Measurements from ENCODE around the gene SLC18B1. TPM values are rescaled to one million over a fixed set of nuclear protein-coding genes. Genes with fewer than 3 reads are reported as not detected.

SLC18B1 gene
- total and polyA plus RNA-seq, 2 of the 8 experiments (the other 6 are each of a cell fraction or from before 2014, with no cell fraction given): 17.2 to 23.4 TPM

DNA sequence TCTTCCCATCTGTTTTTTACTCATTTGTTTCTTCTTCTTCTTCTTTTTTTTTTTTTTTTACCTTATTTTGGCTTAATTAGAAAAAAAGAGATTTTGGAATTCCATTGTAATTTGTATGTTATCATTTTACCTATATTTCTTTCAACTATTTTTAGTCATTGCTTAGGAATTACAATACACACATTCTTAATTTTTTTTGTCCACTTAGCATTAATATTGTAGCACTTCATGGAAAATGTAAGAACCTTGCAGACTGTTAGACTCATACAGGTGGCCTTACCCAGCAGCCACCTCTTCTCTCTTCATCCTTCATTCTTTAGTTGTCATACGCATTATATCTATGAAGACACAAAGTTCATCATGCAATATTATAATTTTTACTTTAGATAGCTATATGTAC lies 5.8 kb upstream of the SLC18B1 start:
- POLR2A ChIA-PET (ENCODE audit: partially characterized antibody): interaction anchor here (2.7 kb wide), 1 partner anchor 11 kb away, joined by 24 read pairs; the partner anchor contains the start of gene RPS12
- Histone ChIP-seq H3K4ac (replicated peaks; ENCODE audit: insufficient read length, low read depth, low read length) (no peak overlapping the region), H2BK5ac (ENCODE audit: low read depth, low read length) (no peak overlapping the region), H2AK5ac (ENCODE audit: low read depth, low read length) (no peak overlapping the region), H3K4me1 (replicated peaks in 1 of 4; ENCODE audit: control insufficient read depth in 3 of 4, insufficient read depth in 4 of 4, low read length in 3 of 4) (peaks cover 0 to under 1% (median 0%) of the 10 kb centered on the region in 4 experiments; a peak in 1 of 7 replicates), H3K4me2 (ENCODE audit: insufficient read depth in 1 of 2, low read depth in 2 of 2, low read length in 2 of 2) (no peak overlapping the region), H3K36me3 (ENCODE audit: control insufficient read depth in 2 of 4, insufficient read depth in 4 of 4, low read length in 3 of 4) (no peaks in the 10 kb centered on the region), H3K4me3 (ENCODE audit: extremely low read depth in 1 of 4, insufficient read depth in 2 of 4, low read depth in 3 of 4, low read length in 4 of 4) (no peak overlapping the region), H2BK120ac (replicated peaks; ENCODE audit: low read depth, low read length) (no peak overlapping the region), H4K8ac (ENCODE audit: extremely low read depth, insufficient read depth, low read length) (no peak overlapping the region), H3K9ac (replicated peaks in 1 of 4; ENCODE audit: extremely low read depth in 1 of 4, low read depth in 3 of 4, low read length in 3 of 4) (no peak overlapping the region), H3K79me2 (ENCODE audit: control insufficient read depth in 1 of 2, insufficient read depth in 2 of 2, low read length in 2 of 2) (no peaks in the 10 kb centered on the region), H3K27ac (ENCODE audit: low read depth, low read length) (no peak overlapping the region), H4K20me1 (replicated peaks in 1 of 2; ENCODE audit: control insufficient read depth in 1 of 2, insufficient read depth in 2 of 2, low read length in 2 of 2) (no peaks in the 10 kb centered on the region), H4K91ac (replicated peaks; ENCODE audit: insufficient read length, low read length) (no peak overlapping the region), H3K23me2 (ENCODE audit: low read depth, low read length) (no peaks in the 10 kb centered on the region), H2BK15ac (ENCODE audit: low read length) (no peak overlapping the region), H3K9me3 (ENCODE audit: insufficient read depth in 2 of 2, low read depth in 1 of 2, low read length in 1 of 2) (no peaks in the 10 kb centered on the region), H2BK20ac (ENCODE audit: low read length) (no peak overlapping the region), H2AFZ (ENCODE audit: low read length) (no peak overlapping the region), H3K18ac (ENCODE audit: extremely low read depth, low read length) (no peak overlapping the region), H2BK12ac (ENCODE audit: low read depth, low read length) (no peak overlapping the region), H3K79me1 (ENCODE audit: low read depth, low read length) (no peaks in the 10 kb centered on the region), H3K23ac (ENCODE audit: insufficient read length) (no peak overlapping the region), H3K14ac (ENCODE audit: insufficient read length) (no peak overlapping the region), H3K27me3 (replicated peaks in 1 of 4; ENCODE audit: control insufficient read depth in 3 of 4, extremely low read depth in 1 of 4, insufficient read depth in 3 of 4, low read length in 3 of 4) (no peaks in the 10 kb centered on the region), H3K56ac (replicated peaks; ENCODE audit: insufficient read length, low read depth, low read length) (no peak overlapping the region), H4K5ac (ENCODE audit: insufficient read length, low read depth, low read length) (no peak overlapping the region)
- TF ChIP-seq SUZ12 (IDR thresholded peaks at IDR 0.05; ENCODE audit: low read length): no peak
- TF ChIP-seq EP300 (IDR thresholded peaks at IDR 0.05; ENCODE audit: borderline replicate concordance in 1 of 2, low read depth in 2 of 2, low read length in 2 of 2): no peak
- CTCF ChIA-PET (ENCODE audit: partially characterized antibody): no interaction called here
- FAIRE-seq: no peak
- WGBS, 2 experiments (ENCODE audit: extremely low coverage in 1 of 2, insufficient coverage in 1 of 2, insufficient read length in 1 of 2, insufficient replicate concordance in 2 of 2, low coverage in 1 of 2, low lambda C conversion rate in 2 of 2, missing lambda C conversion rate in 1 of 2): 94% methylated on average over 1 of the region's 1 CpG; no CpG with 5 or more reads in 1 of the 2 experiments
- DNase-seq (ENCODE audit: low read depth in 1 of 2, low spot score in 2 of 2): no peak

All from H1 (cell line).